NOMO-1 treated with DMSO at 0.1 percent for 48 hours (cell line): ENCODE results near the gene BUB1.
"Not testable (repeated sequence)": the region's sequence is repeated elsewhere in the genome, so short reads cannot be mapped to it uniquely, and the experiment has no call there.

ENCODE experiments used
- DNase-seq: peaks from one replicate; lab custom pipeline; 2025; ENCODE audit not compliant: unreplicated experiment; lab: John Stamatoyannopoulos, UW

Gene BUB1

GRCh38 chr2:110691612-110692258, 13.9 kb upstream of the BUB1 start:
- no peak for DNase-seq

GRCh38 chr2:110690083-110690965, 12.5 kb upstream of the BUB1 start:
- no peak for DNase-seq

DNA sequence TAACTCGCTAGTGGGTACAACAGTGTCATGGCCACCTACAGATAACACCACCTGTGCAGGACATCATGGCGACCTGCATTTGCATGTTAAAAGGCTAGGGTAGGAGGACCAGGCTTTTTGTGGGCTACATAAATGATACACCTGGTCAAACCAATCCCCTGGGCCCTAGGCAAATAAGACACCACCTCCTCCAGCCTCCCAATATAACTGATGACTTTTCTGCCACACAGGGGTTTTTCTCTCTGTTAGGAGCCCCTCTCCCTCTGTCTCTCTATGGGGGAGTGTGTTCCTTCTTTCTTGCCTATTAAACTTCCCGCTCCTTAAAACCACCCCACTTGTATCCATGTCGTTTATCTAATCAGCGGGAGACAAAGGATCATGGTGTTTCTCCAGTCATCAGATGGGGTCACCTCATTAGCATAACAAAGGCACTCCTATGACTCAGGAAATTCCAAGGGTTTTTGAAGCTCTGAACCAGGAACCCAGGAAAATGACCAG, 10.8 kb upstream of the BUB1 start:
- DNase-seq = no peak

DNA sequence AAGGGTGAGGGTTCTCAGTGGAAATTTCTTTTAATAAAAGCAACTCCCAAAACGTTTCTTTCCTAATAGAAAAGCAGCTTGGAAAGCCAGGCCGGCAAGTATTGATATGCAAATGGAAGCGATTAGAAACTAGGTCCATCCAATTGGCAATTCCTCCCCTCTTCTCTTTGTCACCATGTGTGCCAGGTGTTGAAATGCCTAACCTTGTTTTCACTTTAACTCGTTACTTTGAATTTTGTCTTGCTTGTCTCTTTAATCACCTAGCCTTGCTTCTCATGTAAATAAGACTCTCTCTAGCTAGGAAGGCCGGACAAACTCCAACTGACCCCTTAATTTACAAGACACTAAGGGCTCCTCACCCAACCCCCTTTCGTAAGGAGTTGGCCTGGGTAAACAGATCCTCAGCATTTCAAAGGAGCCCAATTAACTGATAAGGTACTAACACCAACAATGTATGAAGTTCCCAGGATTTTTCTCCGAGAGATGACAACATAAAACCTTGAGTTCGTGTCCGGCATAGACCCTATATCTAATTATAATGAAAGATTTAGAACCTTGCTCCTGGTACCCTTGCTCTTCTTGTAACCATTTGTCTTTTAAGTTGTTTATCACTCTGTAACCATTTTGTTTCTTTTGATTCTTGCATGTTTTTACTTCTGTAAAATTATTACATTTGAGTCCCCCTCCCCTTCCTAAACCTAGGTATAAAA, 10.1 kb upstream of the BUB1 start:
- DNase-seq = not testable (repeated sequence)

- DNase-seq = no peak
These were observed 5.0 kb upstream of the BUB1 start for GRCh38 chr2:110682872-110683271.

GRCh38 chr2:110682267-110682666, 4.4 kb upstream of the BUB1 start:
- DNase-seq = no peak

DNA sequence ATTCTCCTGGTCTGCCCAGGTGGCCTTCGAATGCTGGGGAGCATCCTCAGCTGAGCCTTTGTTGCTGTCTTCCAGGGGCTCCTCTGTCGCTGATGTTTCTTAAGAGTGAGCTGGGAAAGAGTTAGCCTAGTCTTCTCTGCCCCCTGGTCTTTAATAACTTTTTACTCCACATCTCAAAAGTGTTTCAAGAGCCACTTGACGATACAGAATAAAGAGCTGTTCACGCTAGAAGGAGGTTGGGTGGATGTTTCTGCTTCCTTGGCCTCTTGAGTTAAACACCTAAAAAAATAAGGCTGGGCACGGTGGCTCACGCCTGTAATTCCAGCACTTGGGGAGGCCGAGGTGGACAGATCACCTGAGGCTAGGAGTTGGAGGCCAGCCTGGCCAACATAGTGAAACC, 2.8 kb upstream of the BUB1 start:
- no peak for DNase-seq

DNA sequence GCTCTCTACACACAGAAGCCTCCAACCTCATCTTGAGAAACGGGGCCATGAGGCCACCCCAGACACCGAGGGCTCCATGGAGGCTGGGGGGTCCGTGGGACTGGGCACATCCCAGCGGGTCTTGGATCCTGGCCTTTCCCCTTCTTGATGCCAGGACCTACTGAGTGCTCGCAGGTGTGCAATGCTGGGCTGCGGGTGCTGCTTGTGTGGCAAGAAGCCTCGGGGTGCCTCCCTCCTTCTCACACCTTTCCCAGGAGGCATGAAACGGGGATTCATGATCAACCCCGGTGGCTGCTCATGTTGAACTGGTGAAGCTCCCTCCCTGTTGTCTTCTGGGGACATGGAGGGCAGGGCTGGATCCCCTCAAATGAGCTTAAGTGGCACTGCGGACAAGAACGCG, 2.0 kb upstream of the BUB1 start:
- no peak for DNase-seq

GRCh38 chr2:110679337-110679707, 1.5 kb upstream of the BUB1 start:
- peak; percentile 17 for DNase-seq

DNA sequence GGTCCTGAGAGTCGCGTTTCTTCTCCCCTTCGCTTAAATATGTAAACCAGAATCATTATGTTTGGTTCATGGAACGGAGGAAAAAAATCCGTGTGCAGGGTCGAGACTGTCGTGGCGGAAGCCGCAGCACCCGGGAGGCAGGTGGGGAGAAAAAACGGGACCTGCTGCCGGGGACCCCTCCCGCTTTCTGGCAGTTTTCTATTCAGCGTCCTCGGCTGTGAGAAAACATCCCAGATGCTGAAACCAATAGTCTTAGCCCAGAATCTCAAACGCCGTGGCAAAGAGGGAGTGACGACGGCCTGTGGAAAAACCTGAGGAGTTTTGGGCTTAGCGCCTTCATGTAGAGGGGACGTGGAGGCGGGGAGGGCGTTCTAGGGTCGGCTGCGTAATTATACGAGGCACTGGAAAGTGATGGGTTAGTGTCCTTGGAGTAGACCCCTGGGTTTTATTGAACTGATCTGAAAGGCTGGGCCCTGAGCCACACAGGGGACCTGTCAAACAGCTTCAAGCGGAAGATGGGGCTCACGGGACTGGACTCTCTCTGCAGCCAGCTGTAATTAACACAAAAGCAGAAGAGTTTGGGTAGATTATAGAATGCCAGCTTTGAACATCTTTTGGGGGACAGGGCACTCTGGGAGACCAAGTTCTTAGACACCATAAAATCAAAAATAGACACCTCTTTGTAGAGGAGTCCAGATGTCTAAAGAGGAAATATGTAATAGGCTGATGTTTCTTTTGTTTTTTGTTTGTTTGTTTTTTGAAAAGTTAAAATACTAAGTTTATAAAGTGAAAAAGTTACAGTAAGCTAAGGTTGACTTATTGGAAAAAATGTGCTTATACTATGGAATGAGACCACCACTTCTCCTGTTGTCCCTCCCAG, 834 bp upstream of the BUB1 start:
- DNase-seq = peak; percentile 57

DNA sequence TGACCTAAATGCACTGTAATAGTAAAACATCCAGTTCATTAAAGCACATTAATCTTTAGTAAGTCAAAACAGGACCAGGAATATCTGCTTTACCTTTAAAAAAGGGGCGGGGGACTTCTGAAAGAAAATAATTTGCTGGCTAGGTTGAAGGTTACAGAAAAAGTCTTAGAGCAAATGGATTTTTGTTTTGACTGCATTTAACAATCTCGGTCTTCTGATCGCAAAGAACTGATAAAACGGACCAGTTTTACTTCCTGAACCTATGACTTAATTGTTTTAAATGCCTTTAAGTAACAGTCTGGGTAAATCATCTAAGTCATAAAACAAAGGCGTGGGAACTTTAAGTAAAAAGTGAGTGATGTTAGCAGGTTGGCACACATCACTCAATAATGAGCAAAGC, 783 bp downstream of the BUB1 start:
- DNase-seq = peak; percentile 22

- DNase-seq = no peak
These were observed 2.2 kb downstream of the BUB1 start for GRCh38 chr2:110675679-110676078.

DNA sequence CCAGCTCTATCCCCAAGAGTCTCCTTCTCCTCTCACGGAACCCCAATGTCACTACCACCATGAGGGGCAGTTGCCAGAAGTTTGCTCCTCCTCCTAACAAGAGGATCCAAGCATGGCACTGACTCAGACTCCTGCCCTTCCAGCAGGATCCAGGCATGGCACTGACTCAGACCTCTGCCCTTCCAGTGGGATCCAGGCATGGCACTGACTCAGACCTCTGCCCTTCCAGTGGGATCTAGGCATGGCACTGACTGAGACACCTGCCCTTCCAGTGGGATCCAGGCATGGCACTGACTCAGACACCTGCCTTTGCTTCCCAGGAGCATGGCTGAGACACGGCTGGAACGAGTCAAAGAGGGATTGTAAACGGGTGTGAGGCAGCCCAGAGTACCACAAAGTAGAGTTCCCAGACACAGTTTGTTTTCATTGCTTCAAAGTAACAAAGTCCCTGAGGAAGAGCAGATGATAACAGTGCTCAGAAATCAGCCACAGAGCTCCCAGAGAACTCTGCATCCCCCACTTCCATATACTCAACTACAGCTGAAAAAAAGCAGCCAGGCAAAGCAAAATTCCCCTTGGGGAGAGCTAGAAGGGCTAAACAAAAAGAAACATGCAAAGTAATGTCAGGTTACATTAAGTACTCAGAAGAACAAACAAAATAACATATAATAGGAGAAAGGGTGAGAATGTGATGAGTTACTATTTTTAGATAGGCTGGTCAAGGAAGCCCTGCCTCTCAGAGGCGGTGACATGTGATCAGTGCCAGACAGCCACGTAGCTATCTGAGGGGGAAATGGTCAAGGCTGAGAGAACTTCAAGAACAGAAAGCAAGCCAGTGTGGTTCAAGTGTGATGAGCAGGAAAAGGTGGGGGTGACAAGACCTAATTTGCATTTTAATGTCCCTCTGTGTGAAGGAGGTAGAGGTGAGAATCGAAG, 3.0 kb downstream of the BUB1 start:
- DNase-seq = peak; percentile 3

DNA sequence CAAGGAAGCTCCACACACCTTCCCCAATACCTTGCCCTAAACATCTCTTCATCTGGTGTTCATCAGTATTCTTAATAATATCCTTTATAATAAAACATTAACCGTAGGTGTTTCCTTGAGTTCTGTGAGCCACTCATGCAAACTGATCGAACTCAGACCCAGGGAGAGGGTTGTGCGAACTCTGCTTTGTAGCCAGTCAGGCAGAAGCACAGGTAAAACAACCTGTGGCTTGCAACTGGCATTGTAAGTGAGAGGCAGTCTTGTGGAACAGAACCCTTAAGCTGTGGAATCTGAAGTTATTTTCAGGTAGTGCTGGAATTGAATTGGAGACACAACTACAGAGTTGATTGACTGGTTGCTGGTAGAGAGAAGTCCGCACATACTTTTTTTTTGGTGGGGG, 4.7 kb downstream of the BUB1 start:
- DNase-seq = no peak

GRCh38 chr2:110670826-110671225, 7.0 kb downstream of the BUB1 start:
- DNase-seq = no peak

- DNase-seq = no peak
These were observed 8.8 kb downstream of the BUB1 start for GRCh38 chr2:110669079-110669478.

DNA sequence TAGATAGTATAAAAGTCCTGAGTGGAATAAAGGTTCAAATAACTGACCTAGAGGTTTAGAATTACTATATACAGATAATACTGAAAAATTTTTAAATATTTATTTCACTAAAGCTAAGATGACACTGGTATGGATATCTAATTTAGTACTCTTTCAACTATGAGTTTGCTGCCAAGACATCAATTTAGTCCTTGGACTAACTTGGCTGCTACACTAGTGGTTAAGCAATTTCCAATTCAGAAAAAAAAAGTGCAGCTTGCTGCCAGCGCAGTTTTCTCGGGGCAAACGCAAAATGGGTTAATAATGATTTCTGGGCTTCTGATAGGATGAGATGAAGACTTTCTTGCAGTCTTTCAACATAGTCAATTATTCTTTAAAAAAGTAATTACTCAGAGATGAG, 10.8 kb downstream of the BUB1 start:
- DNase-seq = no peak

- DNase-seq = no peak
These were observed 13.7 kb downstream of the BUB1 start for GRCh38 chr2:110664135-110664534.

DNA sequence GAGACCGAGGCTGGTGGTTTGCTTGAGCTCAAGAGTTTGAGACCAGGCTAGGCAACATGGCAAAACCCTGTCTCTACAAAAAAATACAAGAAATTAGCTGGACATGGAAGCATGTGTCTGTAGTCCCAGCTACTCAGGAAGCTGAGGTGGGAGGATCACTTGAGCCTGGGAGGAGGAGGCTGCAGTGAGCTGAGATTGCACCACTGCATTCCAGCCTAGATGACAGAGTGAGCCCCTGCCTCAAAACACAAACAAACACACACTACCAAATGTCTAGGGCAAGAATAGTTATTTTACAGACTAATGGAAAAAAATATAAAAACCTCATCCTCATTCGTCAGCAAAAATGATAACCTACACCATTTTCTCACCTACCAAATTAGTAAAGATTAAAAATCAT, 15.3 kb downstream of the BUB1 start:
- DNase-seq = no peak

- DNase-seq = no peak
These were observed 17.3 kb downstream of the BUB1 start for GRCh38 chr2:110660558-110660957.
